ENCODE measurements around the gene FKBP1A.

- TF ChIP-seq CTCF (IDR thresholded peaks at IDR 0.05) (no peak), POLR2A (IDR thresholded peaks at IDR 0.05) (no peak)
Measured at GRCh38 chr20:1319462-1319861, 73.4 kb downstream of the FKBP1A start.

Measured in testis (tissue), 2 donors.